Common myeloid progenitor, CD34-positive (primary cell): Measurements from ENCODE around the gene PRCD.

Experiments used
- CTCF ChIA-PET: fragments of 350-600 bp; sonication (Branson Sonifier 250); formaldehyde crosslinking; loops from one replicate; lab custom pipeline; 2021; ENCODE audit warnings: antibody characterized with exemption; lab: Charles Lee
- POLR2A ChIA-PET: fragments of 350-600 bp; sonication (Branson Sonifier 250); formaldehyde crosslinking; loops from one replicate; lab custom pipeline; 2021; ENCODE audit warnings: antibody characterized with exemption; lab: Charles Lee
- DNase-seq, 3 donors: peaks; one replicate each; pipeline versions ENCODE4 v3.0.0 to v3.0.0-alpha.2; 2013
- H3K27ac ChIP-seq, 2 experiments: 1 replicate in 1 of 2; 2 replicates in 1 of 2; pipeline ENCODE4 v1.7.0; 2013; ENCODE audit warnings: inconsistent platforms in 2 of 2, low read length in 2 of 2, mild to moderate bottlenecking in 2 of 2, low read depth in 1 of 2, moderate library complexity in 1 of 2; ENCODE audit not compliant: severe bottlenecking in 2 of 2, insufficient read depth in 1 of 2, poor library complexity in 1 of 2
- H3K27me3 ChIP-seq, 5 experiments: replicated peaks in 2 of 5; 1 replicate in 3 of 5; 2 replicates in 2 of 5; pipeline versions ENCODE4 v1.6.1 to v1.7.0; 2013; ENCODE audit warnings: low read length in 4 of 5, mild to moderate bottlenecking in 2 of 5, moderate library complexity in 2 of 5, inconsistent platforms in 1 of 5; ENCODE audit not compliant: insufficient read depth in 5 of 5, control insufficient read depth in 4 of 5
- H3K36me3 ChIP-seq, 4 experiments: 1 replicate in 2 of 4; 2 replicates in 2 of 4; pipeline versions ENCODE4 v1.6.1 to v1.7.0; 2013; ENCODE audit warnings: low read length in 3 of 4, control low read depth in 1 of 4, mild to moderate bottlenecking in 1 of 4; ENCODE audit not compliant: control insufficient read depth in 4 of 4, insufficient read depth in 4 of 4
- H3K4me1 ChIP-seq, 4 experiments: 1 replicate in 3 of 4; 2 replicates in 1 of 4; pipeline versions ENCODE4 v1.6.1 to v1.7.1; 2013; ENCODE audit warnings: low read length in 3 of 4, mild to moderate bottlenecking in 3 of 4, control low read depth in 1 of 4, inconsistent platforms in 1 of 4, moderate library complexity in 1 of 4; ENCODE audit not compliant: control insufficient read depth in 4 of 4, insufficient read depth in 4 of 4; ENCODE audit errors: control extremely low read depth in 1 of 4
- H3K4me3 ChIP-seq, 7 experiments: 1 replicate in 4 of 7; 2 replicates in 3 of 7; pipeline versions ENCODE4 v1.5.1 to v1.7.0; 2013; ENCODE audit warnings: mild to moderate bottlenecking in 7 of 7, low read length in 6 of 7, moderate library complexity in 6 of 7, inconsistent platforms in 2 of 7, low read depth in 2 of 7, control low read depth in 1 of 7; ENCODE audit not compliant: insufficient read depth in 4 of 7, control insufficient read depth in 1 of 7; ENCODE audit errors: extremely low read depth in 1 of 7
- H3K9me3 ChIP-seq, 5 experiments: 1 replicate in 4 of 5; 2 replicates in 1 of 5; pipeline versions ENCODE4 v1.6.1 to v1.7.1; 2013; ENCODE audit warnings: low read length in 4 of 5, mild to moderate bottlenecking in 2 of 5, inconsistent platforms in 1 of 5, low read depth in 1 of 5, moderate library complexity in 1 of 5; ENCODE audit not compliant: control insufficient read depth in 4 of 5, insufficient read depth in 2 of 5; ENCODE audit errors: control extremely low read depth in 1 of 5
- WGBS: methylation state at CpG from one replicate; pipeline ENCODE4 v1.1.5; 2013; ENCODE audit not compliant: insufficient coverage; 5-methylcytosine and 5-hydroxymethylcytosine counted together

The PRCD gene

GRCh38 chr17:76499267-76499667 is 40.6 kb upstream of the PRCD start:
- Histone ChIP-seq H3K9me3 (no peaks in the 10 kb centered on the region), H3K36me3 (no peaks in the 10 kb centered on the region), H3K27me3 (no peaks in the 10 kb centered on the region), H3K4me3 (no peak overlapping the region), H3K27ac (no peak overlapping the region), H3K4me1 (peaks cover 0 to 64% (median 22%) of the 10 kb centered on the region in 4 experiments)
- 100% methylated on average over 1 of the region's 5 CpGs for whole genome bisulfite sequencing
- ChIA-PET POLR2A (no interaction called here), CTCF (interaction anchor here (1.0 to 37.8 kb wide), 3 partner anchors 8 to 34 kb away, joined by 4 to 787 read pairs (median 5); partner anchors contain the start of genes AANAT and UBE2O)
- no peak for DNase-seq

- Histone ChIP-seq H3K27me3 (no peaks in the 10 kb centered on the region), H3K9me3 (no peaks in the 10 kb centered on the region), H3K4me3 (peak overlapping the region in 6 of 7 experiments; percentile 69 to 88 (median 76)), H3K4me1 (peaks cover 0 to 57% (median 18%) of the 10 kb centered on the region in 4 experiments), H3K27ac (no peak overlapping the region), H3K36me3 (no peaks in the 10 kb centered on the region)
- WGBS, result 78% methylated on average over 14 of the region's 17 CpGs
- DNase-seq, result peak in 1 of 3 donors; percentile 18
- ChIA-PET CTCF (interaction anchor here (1.0 to 37.8 kb wide), 4 partner anchors 10 to 130 kb away, joined by 3 to 787 read pairs (median 4); partner anchors contain the start of genes AANAT and UBE2O), POLR2A (interaction anchor here (0.6 to 0.8 kb wide), 2 partner anchors 8 to 9 kb away, joined by 3 to 5 read pairs; no protein-coding TSS in a partner anchor)
Measured at GRCh38 chr17:76500074-76500746, 39.6 kb upstream of the PRCD start.

GRCh38 chr17:76500747-76501017 is 39.2 kb upstream of the PRCD start:
- ChIA-PET CTCF (interaction anchor here (1.0 to 37.8 kb wide), 3 partner anchors 14 to 130 kb away, joined by 3 to 787 read pairs (median 3); partner anchors contain the start of genes AANAT and UBE2O), POLR2A (interaction anchor here (0.6 to 0.8 kb wide), 2 partner anchors 8 to 9 kb away, joined by 3 to 5 read pairs; no protein-coding TSS in a partner anchor)
- Histone ChIP-seq H3K9me3 (no peaks in the 10 kb centered on the region), H3K27me3 (no peaks in the 10 kb centered on the region), H3K4me3 (peak overlapping the region; percentile 65 to 88 (median 73)), H3K27ac (no peak overlapping the region), H3K36me3 (no peaks in the 10 kb centered on the region), H3K4me1 (peaks cover 0 to 57% (median 18%) of the 10 kb centered on the region in 4 experiments)
- no peak for DNase-seq
- 6% methylated on average over 10 of the region's 10 CpGs for WGBS

- POLR2A ChIA-PET, result interaction anchor here (0.6 to 0.7 kb wide), 2 partner anchors 9 to 49 kb away, joined by 3 read pairs; no protein-coding TSS in a partner anchor
- H3K27ac ChIP-seq, result no peak within 1 kb of the TSS
- WGBS, result under 1% methylated on average over 68 of the region's 72 CpGs
Measured at GRCh38 chr17:76501018-76501826, 38.6 kb upstream of the PRCD start, which contains the start of gene RHBDF2. Gene RHBDF2 (minus strand): TSS chr17:76501423. CDS start chr17:76481524, 19,899 bp downstream.

GRCh38 chr17:76501827-76502307 is 38.0 kb upstream of the PRCD start:
- POLR2A ChIA-PET, result interaction anchor here (0.5 to 0.7 kb wide), 2 partner anchors 50 to 98 kb away, joined by 3 read pairs; no protein-coding TSS in a partner anchor
- H3K27ac ChIP-seq, result no peak overlapping the region
- 79% methylated on average over 7 of the region's 11 CpGs for WGBS

More at GRCh38 chr17:76501018-76501826, 38.6 kb upstream of the PRCD start, which contains the start of gene RHBDF2:
- peaks cover 0 to 57% (median 18%) of the 10 kb centered on the region in 4 experiments for H3K4me1 ChIP-seq
- H3K4me3 ChIP-seq, result peak within 1 kb of the TSS; percentile 65 to 88 (median 78)
- no peaks in the 10 kb centered on the region for H3K9me3 ChIP-seq
- CTCF ChIA-PET, result interaction anchor here (0.8 to 37.8 kb wide), 6 partner anchors 10 to 93 kb away, joined by 3 to 787 read pairs (median 4); partner anchors contain the start of genes AANAT and UBE2O
- DNase-seq, result peak; percentile 65 to 81 (median 77)
- H3K27me3 ChIP-seq, result no peaks in the 10 kb centered on the region
- no peaks in the 10 kb centered on the region for H3K36me3 ChIP-seq

GRCh38 chr17:76502341-76503211 is 37.3 kb upstream of the PRCD start:
- no peaks in the 10 kb centered on the region for H3K36me3 ChIP-seq
- 76% methylated on average over 6 of the region's 8 CpGs for WGBS
- H3K27me3 ChIP-seq, result no peaks in the 10 kb centered on the region
- H3K27ac ChIP-seq, result no peak overlapping the region
- peaks cover 0 to 49% (median 20%) of the 10 kb centered on the region in 4 experiments for H3K4me1 ChIP-seq
- POLR2A ChIA-PET, result interaction anchor here (0.5 to 0.7 kb wide), 2 partner anchors 50 to 97 kb away, joined by 3 read pairs; no protein-coding TSS in a partner anchor
- no peaks in the 10 kb centered on the region for H3K9me3 ChIP-seq
- DNase-seq, result no peak
- CTCF ChIA-PET, result interaction anchor here (0.6 to 37.8 kb wide), 14 partner anchors 10 to 999 kb away, joined by 3 to 787 read pairs (median 4); partner anchors contain the start of genes AANAT and UBE2O
- no peak overlapping the region for H3K4me3 ChIP-seq

More at GRCh38 chr17:76501827-76502307, 38.0 kb upstream of the PRCD start:
- peak overlapping the region; percentile 65 to 88 (median 78) for H3K4me3 ChIP-seq
- H3K9me3 ChIP-seq, result no peaks in the 10 kb centered on the region
- no peak for DNase-seq
- no peaks in the 10 kb centered on the region for H3K27me3 ChIP-seq
- peaks cover 0 to 57% (median 20%) of the 10 kb centered on the region in 4 experiments for H3K4me1 ChIP-seq
- H3K36me3 ChIP-seq, result no peaks in the 10 kb centered on the region
- CTCF ChIA-PET, result interaction anchor here (0.8 to 37.8 kb wide), 9 partner anchors 9 to 199 kb away, joined by 3 to 787 read pairs (median 3); partner anchors contain the start of genes AANAT and UBE2O
